HepG2 (cell line): ENCODE measurements around the gene FAM199X. TPM values are rescaled to one million over a fixed set of nuclear protein-coding genes. Genes with fewer than 3 reads are reported as not detected.

ENCODE experiments used
- CCDC6 ChIP-seq: sonication (generic); formaldehyde crosslinking; IDR thresholded peaks from 2 replicates; pipeline ENCODE4 v1.8.1; 2022; ENCODE audit warnings: mild to moderate bottlenecking, missing genetic modification reagents, moderate library complexity
- CHCHD3 ChIP-seq: sonication (generic); formaldehyde crosslinking; IDR thresholded peaks from 2 replicates; pipeline ENCODE4 v1.8.0; 2022; ENCODE audit warnings: mild to moderate bottlenecking, missing genetic modification reagents, moderate library complexity
- GATAD1 ChIP-seq: IDR thresholded peaks from 2 replicates; pipeline ENCODE4 v1.6.1; 2016; ENCODE audit warnings: missing genetic modification reagents, missing compliant biosample characterization
- ISL2 ChIP-seq: sonication (generic); formaldehyde crosslinking; IDR thresholded peaks from 2 replicates; pipeline ENCODE4 v1.5.0; 2020; ENCODE audit warnings: missing genetic modification reagents
- RBFOX2 ChIP-seq: fragments of 200-400 bp; formaldehyde crosslinking; IDR thresholded peaks from 2 replicates; pipeline ENCODE4 v1.6.1; 2017; ENCODE audit warnings: low read depth, mild to moderate bottlenecking, low read length
- RBM39 ChIP-seq: fragments of 200-400 bp; formaldehyde crosslinking; IDR thresholded peaks from one replicate; pipeline ENCODE4 v1.6.1; 2018; ENCODE audit warnings: antibody characterized with exemption, mild to moderate bottlenecking, low read depth, low read length; ENCODE audit not compliant: poor library complexity, severe bottlenecking
- SKI ChIP-seq: fragments of 450-650 bp; IDR thresholded peaks from one replicate; pipeline ENCODE4 v1.6.1; 2018; ENCODE audit warnings: mild to moderate bottlenecking; ENCODE audit not compliant: partially characterized antibody
- SRY ChIP-seq: sonication (generic); formaldehyde crosslinking; IDR thresholded peaks from 2 replicates; pipeline ENCODE4 v1.8.0; 2022; ENCODE audit warnings: mild to moderate bottlenecking, missing genetic modification reagents
- TAF1 ChIP-seq: sonication (generic); formaldehyde crosslinking; IDR thresholded peaks from 2 replicates; pipeline ENCODE4 v1.4.0; 2020; ENCODE audit warnings: missing genetic modification reagents
- TARDBP ChIP-seq: sonication (generic); formaldehyde crosslinking; IDR thresholded peaks from 2 replicates; pipeline ENCODE4 v1.8.0; 2022; ENCODE audit warnings: mild to moderate bottlenecking, missing genetic modification reagents
- ZMYM4 ChIP-seq: sonication (generic); formaldehyde crosslinking; IDR thresholded peaks from 2 replicates; pipeline ENCODE4 v1.8.1; 2023; ENCODE audit warnings: mild to moderate bottlenecking, missing genetic modification reagents
- ZNF333 ChIP-seq: sonication (generic); formaldehyde crosslinking; IDR thresholded peaks from 2 replicates; pipeline ENCODE4 v1.4.0; 2020; ENCODE audit warnings: mild to moderate bottlenecking, missing genetic modification reagents, borderline replicate concordance
- ZNF350 ChIP-seq: sonication (generic); formaldehyde crosslinking; IDR thresholded peaks from 2 replicates; pipeline ENCODE4 v1.4.0; 2020; ENCODE audit warnings: mild to moderate bottlenecking, low read depth, missing genetic modification reagents, borderline replicate concordance
- ZNF746 ChIP-seq: sonication (generic); formaldehyde crosslinking; IDR thresholded peaks from 2 replicates; pipeline ENCODE4 v1.8.0; 2022; ENCODE audit warnings: mild to moderate bottlenecking, missing genetic modification reagents
- ZNF850 ChIP-seq: sonication (generic); formaldehyde crosslinking; conservative IDR thresholded peaks from 2 replicates; pipeline ENCODE4 v1.9.0; 2021; ENCODE audit warnings: mild to moderate bottlenecking, missing genetic modification reagents
- polyA plus RNA-seq, 8 experiments: library from polyadenylated mRNA; depleted of rRNA in 3 of 8; stranded (reverse) in 7 of 8; unstranded in 1 of 8; fragments of >200 nt; fragmentation: Illumina TruSeq in 4 of 8; extraction: Trizol in 4 of 8; gene quantifications; 2 replicates each; pipeline versions ENCODE4 v1.2.1 to v1.2.3, GENCODE V29; 2011 to 2016; ENCODE audit warnings: low read depth in 4 of 8, missing spikeins in 1 of 8, mixed read lengths in 1 of 8; ENCODE audit not compliant: insufficient read depth in 1 of 8
- total RNA-seq, 5 experiments: library from RNA; depleted of rRNA; stranded (reverse); fragments of >200 nt; fragmentation: Illumina TruSeq; extraction: Trizol; gene quantifications; 2 replicates each; pipeline ENCODE4 v1.2.3, GENCODE V29; 2016; ENCODE audit warnings: low read depth in 1 of 5
- TF ChIP-seq, protein P1 (sequence below): sonication (generic); formaldehyde crosslinking; IDR thresholded peaks from 2 replicates; pipeline ENCODE4 v1.5.1; 2020; ENCODE audit warnings: mild to moderate bottlenecking, missing genetic modification reagents, moderate library complexity
- TF ChIP-seq, protein P2 (sequence below): sonication (generic); formaldehyde crosslinking; IDR thresholded peaks from 2 replicates; pipeline ENCODE4 v1.4.0; 2020; ENCODE audit warnings: missing genetic modification reagents
- TF ChIP-seq, protein P3 (sequence below): sonication (generic); formaldehyde crosslinking; IDR thresholded peaks from 2 replicates; pipeline ENCODE4 v1.5.0; 2020; ENCODE audit warnings: mild to moderate bottlenecking, missing genetic modification reagents, moderate library complexity
- TF ChIP-seq, protein P4 (sequence below): IDR thresholded peaks from 2 replicates; pipeline ENCODE4 v1.6.1; 2016; ENCODE audit warnings: mild to moderate bottlenecking

FAM199X gene
- total and polyA plus RNA-seq, 2 of the 13 experiments (the other 11 are each of a cell fraction or from before 2014, with no cell fraction given) = 5.1 to 18.0 TPM

DNA sequence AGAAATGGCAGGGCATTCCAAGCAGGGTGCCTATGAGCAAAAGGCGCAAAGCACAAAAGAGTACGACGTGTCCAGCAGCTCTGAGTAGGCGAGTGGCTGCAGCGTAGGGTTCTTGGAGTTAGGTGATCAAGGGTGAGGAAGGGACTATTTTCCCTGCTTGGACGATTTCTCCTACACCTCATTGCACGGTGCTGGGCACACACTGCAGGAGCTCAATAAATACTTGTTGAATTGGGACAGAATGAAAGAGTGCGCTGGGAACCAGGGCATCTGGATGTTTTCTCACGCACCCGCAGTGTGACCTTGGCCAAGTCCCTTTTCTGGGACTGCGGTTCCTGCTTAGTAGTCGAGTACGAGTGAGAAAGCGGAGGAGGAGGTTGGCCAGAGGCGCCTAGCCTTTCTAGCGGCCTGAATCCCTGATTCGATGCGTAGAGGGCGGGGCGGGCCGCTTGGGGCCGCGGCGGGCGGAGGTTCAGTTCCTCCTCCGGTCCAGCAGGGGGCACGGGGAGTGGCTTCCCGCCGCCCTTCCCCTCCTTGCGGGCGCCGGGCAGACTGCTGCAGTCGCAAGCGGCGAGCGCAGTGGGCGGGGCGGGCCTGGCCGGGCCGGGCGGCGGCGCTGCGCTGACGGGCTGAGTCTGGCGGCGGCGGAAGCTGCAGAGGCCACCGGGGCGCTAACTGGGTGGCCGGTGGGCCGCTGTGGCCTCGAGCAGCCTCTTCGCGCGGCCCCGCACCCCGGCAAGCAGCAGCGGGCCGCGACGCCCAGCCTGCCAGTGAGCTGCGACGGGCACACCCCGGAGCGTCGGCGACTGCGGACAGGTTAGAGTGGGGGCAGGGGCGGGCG, at the start of gene FAM199X (continued):
- peak; percentile 56; the same call in 1 of the 2 replicates for TF ChIP-seq CCDC6 (CRISPR knock-in tag)
- TF ChIP-seq ZNF850 (CRISPR knock-in tag) = no peak
- no peak for TF ChIP-seq CHCHD3 (CRISPR knock-in tag)
- 0 out of 2 replicates have a peak, but pooled peaks have one; percentile 45 for TF ChIP-seq SRY (CRISPR knock-in tag)
- TF ChIP-seq RBM39 = no peak
- 0 out of 2 replicates have a peak, but pooled peaks have one; percentile 57 for TF ChIP-seq ISL2 (CRISPR knock-in tag)
- no peak for TF ChIP-seq ZNF350 (CRISPR knock-in tag)
- TF ChIP-seq, protein P1, sequence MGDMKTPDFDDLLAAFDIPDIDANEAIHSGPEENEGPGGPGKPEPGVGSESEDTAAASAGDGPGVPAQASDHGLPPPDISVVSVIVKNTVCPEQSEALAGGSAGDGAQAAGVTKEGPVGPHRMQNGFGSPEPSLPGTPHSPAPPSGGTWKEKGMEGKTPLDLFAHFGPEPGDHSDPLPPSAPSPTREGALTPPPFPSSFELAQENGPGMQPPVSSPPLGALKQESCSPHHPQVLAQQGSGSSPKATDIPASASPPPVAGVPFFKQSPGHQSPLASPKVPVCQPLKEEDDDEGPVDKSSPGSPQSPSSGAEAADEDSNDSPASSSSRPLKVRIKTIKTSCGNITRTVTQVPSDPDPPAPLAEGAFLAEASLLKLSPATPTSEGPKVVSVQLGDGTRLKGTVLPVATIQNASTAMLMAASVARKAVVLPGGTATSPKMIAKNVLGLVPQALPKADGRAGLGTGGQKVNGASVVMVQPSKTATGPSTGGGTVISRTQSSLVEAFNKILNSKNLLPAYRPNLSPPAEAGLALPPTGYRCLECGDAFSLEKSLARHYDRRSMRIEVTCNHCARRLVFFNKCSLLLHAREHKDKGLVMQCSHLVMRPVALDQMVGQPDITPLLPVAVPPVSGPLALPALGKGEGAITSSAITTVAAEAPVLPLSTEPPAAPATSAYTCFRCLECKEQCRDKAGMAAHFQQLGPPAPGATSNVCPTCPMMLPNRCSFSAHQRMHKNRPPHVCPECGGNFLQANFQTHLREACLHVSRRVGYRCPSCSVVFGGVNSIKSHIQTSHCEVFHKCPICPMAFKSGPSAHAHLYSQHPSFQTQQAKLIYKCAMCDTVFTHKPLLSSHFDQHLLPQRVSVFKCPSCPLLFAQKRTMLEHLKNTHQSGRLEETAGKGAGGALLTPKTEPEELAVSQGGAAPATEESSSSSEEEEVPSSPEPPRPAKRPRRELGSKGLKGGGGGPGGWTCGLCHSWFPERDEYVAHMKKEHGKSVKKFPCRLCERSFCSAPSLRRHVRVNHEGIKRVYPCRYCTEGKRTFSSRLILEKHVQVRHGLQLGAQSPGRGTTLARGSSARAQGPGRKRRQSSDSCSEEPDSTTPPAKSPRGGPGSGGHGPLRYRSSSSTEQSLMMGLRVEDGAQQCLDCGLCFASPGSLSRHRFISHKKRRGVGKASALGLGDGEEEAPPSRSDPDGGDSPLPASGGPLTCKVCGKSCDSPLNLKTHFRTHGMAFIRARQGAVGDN = peak; percentile 72
- TF ChIP-seq, protein P2, sequence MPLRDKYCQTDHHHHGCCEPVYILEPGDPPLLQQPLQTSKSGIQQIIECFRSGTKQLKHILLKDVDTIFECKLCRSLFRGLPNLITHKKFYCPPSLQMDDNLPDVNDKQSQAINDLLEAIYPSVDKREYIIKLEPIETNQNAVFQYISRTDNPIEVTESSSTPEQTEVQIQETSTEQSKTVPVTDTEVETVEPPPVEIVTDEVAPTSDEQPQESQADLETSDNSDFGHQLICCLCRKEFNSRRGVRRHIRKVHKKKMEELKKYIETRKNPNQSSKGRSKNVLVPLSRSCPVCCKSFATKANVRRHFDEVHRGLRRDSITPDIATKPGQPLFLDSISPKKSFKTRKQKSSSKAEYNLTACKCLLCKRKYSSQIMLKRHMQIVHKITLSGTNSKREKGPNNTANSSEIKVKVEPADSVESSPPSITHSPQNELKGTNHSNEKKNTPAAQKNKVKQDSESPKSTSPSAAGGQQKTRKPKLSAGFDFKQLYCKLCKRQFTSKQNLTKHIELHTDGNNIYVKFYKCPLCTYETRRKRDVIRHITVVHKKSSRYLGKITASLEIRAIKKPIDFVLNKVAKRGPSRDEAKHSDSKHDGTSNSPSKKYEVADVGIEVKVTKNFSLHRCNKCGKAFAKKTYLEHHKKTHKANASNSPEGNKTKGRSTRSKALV (CRISPR knock-in tag) = no peak
- TF ChIP-seq ZNF333 (CRISPR knock-in tag) = no peak
- TF ChIP-seq TAF1 (CRISPR knock-in tag) = peak; percentile 41
- TF ChIP-seq RBFOX2 = peak; percentile 76
- TF ChIP-seq GATAD1 (CRISPR knock-in tag) = 0 out of 2 replicates have a peak, but pooled peaks have one; percentile 37
- TF ChIP-seq, protein P3, sequence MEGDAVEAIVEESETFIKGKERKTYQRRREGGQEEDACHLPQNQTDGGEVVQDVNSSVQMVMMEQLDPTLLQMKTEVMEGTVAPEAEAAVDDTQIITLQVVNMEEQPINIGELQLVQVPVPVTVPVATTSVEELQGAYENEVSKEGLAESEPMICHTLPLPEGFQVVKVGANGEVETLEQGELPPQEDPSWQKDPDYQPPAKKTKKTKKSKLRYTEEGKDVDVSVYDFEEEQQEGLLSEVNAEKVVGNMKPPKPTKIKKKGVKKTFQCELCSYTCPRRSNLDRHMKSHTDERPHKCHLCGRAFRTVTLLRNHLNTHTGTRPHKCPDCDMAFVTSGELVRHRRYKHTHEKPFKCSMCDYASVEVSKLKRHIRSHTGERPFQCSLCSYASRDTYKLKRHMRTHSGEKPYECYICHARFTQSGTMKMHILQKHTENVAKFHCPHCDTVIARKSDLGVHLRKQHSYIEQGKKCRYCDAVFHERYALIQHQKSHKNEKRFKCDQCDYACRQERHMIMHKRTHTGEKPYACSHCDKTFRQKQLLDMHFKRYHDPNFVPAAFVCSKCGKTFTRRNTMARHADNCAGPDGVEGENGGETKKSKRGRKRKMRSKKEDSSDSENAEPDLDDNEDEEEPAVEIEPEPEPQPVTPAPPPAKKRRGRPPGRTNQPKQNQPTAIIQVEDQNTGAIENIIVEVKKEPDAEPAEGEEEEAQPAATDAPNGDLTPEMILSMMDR = peak; percentile 78
- TF ChIP-seq TARDBP (CRISPR knock-in tag) = peak; percentile 12; the same call in 1 of the 2 replicates
- TF ChIP-seq, protein P4, sequence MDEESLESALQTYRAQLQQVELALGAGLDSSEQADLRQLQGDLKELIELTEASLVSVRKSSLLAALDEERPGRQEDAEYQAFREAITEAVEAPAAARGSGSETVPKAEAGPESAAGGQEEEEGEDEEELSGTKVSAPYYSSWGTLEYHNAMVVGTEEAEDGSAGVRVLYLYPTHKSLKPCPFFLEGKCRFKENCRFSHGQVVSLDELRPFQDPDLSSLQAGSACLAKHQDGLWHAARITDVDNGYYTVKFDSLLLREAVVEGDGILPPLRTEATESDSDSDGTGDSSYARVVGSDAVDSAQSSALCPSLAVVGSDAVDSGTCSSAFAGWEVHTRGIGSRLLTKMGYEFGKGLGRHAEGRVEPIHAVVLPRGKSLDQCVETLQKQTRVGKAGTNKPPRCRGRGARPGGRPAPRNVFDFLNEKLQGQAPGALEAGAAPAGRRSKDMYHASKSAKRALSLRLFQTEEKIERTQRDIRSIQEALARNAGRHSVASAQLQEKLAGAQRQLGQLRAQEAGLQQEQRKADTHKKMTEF (CRISPR knock-in tag) = peak; percentile 48
- peak; percentile 92 for TF ChIP-seq ZMYM4 (CRISPR knock-in tag)
- peak; percentile 62 for TF ChIP-seq SKI
- TF ChIP-seq ZNF746 = no peak
